ENCODE data around the gene ACSS3. TPM values are rescaled to one million over a fixed set of nuclear protein-coding genes. Genes with fewer than 3 reads are reported as not detected.
"Not testable (repeated sequence)": the region's sequence is repeated elsewhere in the genome, so short reads cannot be mapped to it uniquely, and the experiment has no call there.

Gene ACSS3, protein sequence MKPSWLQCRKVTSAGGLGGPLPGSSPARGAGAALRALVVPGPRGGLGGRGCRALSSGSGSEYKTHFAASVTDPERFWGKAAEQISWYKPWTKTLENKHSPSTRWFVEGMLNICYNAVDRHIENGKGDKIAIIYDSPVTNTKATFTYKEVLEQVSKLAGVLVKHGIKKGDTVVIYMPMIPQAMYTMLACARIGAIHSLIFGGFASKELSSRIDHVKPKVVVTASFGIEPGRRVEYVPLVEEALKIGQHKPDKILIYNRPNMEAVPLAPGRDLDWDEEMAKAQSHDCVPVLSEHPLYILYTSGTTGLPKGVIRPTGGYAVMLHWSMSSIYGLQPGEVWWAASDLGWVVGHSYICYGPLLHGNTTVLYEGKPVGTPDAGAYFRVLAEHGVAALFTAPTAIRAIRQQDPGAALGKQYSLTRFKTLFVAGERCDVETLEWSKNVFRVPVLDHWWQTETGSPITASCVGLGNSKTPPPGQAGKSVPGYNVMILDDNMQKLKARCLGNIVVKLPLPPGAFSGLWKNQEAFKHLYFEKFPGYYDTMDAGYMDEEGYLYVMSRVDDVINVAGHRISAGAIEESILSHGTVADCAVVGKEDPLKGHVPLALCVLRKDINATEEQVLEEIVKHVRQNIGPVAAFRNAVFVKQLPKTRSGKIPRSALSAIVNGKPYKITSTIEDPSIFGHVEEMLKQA
- total RNA-seq, result 47.4 TPM

DNA sequence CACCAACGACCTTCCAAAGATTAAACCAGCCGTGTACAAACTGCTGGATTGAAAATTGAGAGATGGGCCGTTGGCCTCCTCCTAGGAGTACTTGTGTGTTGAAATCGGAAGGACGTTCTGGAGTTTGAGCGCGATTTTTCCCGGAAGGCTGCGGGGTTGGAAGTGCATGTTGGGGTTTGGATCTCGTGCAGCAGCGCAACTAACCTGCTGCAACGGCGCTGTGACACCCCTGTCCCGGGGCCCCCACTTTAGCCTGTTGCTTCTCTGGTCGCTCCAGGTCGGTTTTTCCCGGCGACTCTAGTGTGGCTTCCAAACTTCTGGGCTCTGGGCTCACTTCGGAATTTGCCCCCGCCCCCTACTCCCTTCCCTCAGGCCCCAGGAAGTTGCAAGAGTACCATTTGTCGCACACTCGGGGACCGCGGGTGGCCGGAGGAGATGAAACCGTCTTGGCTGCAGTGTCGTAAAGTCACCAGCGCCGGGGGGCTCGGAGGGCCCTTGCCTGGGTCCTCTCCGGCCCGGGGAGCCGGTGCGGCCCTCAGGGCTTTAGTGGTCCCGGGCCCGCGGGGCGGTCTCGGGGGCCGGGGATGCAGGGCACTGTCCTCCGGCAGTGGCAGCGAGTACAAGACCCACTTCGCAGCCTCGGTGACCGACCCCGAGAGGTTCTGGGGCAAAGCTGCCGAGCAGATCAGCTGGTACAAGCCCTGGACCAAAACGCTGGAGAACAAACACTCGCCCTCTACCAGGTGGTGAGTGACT, at the start of gene ACSS3:
Gene ACSS3 (plus strand): TSS at position 394 of the 756 bp plus-strand sequence. CDS start 42 bp downstream, at position 436.
- peak; percentile 76 for ATAC-seq
- DNase-seq (ENCODE audit: low spot score), result peak; percentile 80

- no peak for ATAC-seq
These were observed 43.0 kb upstream of the ACSS3 start for GRCh38 chr12:81034926-81035325.

DNA sequence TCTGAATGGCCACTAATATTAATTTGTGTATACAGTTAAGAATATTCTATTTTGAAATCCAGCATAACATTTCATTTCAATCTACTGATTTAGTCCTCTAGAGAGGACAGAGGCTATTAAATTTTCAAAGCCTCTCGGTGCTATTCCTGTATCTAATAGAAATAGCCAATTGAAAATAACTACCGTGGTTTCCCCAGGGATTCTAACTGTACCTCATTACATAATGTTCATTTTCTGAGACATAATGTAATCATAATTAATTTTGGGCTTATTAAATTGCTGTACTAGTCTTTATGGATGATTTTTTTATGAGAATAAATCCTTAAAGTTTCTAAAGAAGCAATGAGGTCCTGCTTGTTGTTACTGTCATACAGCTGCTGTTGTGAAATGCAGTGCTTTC, 38.6 kb upstream of the ACSS3 start:
- ATAC-seq, result no peak
- no peak for DNase-seq (ENCODE audit: low spot score)

More at GRCh38 chr12:81034926-81035325, 43.0 kb upstream of the ACSS3 start:
- no peak for DNase-seq (ENCODE audit: low spot score)

DNA sequence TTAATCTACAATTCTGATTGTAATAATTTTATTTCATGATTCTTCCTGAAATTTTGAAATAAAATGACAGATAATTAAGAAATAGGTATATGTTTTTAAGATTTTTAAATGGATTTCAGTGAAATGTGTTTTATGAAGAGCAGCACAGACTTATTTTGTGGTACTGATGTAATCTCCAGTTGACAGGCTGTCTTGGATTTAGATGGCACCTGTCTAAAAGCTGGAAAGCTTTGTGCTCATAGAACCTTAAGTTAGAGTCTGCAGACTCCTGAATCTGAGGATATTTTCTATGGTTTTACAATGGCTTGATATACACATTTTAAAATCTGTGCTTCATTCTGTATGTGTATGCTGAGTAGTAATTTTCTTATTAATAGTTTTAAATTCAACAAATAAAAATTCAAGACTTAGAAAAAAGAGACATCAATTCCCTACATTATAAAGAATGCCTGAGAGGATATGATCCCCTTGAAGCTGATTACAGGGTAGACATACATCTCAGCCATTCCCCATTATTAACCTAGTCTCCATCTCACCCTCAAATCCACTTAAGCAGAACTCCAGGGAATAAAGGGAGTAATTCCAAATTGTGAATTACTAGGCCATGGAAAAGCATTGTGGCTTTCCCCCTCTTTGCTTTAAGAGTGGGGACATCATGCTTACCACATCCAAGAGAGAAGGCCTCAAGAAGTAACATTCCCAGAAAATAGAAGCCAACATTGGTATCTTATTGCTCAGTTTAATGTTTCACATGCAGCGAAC, 33.7 kb upstream of the ACSS3 start:
- ATAC-seq (no peak), DNase-seq (ENCODE audit: low spot score) (no peak)

GRCh38 chr12:81064971-81065370, 12.9 kb upstream of the ACSS3 start:
- not testable (repeated sequence) for DNase-seq (ENCODE audit: low spot score)

DNA sequence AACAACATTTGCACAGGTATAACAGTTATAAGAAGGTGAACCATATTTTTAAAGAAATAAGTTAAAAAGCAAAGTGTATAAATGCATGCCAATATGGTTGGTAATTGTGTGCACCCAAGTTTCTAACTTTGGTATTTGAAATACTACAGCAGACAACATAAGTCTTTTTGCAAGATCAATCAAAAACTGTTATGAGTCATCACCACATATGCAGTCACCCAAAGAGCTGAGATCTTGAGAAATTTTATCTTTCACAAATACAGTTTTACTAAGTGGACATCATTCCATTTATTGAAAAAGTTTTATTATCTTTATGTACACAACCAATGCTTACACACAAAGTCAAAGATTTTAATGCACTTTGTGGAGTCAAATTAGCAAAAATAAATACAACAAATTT, 7.0 kb upstream of the ACSS3 start:
- no peak for DNase-seq (ENCODE audit: low spot score)
- no peak for ATAC-seq

More at GRCh38 chr12:81064971-81065370, 12.9 kb upstream of the ACSS3 start:
- ATAC-seq, result not testable (repeated sequence)

DNA sequence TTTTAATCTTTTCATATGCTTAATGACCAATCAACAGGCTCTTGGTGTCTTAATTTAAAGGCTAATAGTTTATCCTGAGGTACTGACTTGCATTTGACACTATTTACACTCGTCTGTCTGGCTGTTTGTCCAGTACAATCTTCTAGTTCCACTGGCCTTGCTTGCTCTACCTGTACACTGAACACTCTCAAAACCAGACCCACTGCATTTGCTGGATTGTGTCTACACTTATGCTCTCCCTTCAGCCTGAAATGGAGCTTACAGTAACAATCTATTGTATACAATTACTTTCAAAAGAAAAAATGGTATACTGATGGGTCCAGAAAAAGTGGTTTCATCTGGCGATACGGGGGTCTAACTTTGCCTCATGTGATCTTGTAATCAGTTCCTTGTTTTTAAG, 2.3 kb upstream of the ACSS3 start:
- no peak for DNase-seq (ENCODE audit: low spot score)
- ATAC-seq, result no peak

- peak; percentile 78 for DNase-seq (ENCODE audit: low spot score)
- ATAC-seq, result peak; percentile 73
These were observed 572 bp upstream of the ACSS3 start for GRCh38 chr12:81077329-81077685.

DNA sequence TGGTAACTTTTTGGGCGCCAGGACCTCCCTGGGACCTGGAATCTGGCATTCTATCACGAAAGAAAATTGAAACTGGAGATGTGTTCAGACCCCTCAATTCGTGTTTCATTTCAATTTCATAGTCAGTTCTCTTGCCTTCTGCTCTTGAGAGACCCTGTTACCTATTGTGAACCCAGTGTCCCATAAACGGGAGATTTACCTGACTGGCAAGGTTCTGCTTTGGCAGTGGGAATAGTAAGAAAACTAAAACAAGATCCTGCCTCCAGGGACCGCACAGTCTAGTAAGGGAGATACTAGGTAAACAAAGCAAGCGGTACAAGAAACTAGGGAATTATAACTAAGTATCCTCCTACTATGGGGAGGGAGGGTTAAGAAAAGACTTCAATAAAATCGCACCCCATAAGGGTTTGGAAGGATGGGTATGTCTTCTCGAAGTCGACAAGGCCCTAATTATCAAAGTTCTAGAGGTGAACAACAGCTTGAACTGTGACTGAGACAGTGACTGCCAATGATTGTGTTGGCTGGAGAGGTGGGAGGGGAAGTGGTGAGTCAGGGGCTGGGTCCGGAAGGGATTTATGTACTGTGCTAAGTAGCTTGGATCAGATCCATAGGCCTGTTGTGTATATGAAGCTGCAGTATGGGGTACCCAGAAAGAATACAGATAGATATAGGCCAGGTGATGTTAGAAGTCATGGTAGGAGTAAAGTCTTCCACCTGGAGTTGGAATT, 754 bp downstream of the ACSS3 start:
- DNase-seq (ENCODE audit: low spot score) (no peak), ATAC-seq (peak; percentile 11)

- DNase-seq (ENCODE audit: low spot score) (no peak), ATAC-seq (no peak)
These were observed 1.6 kb downstream of the ACSS3 start for GRCh38 chr12:81079280-81080076.

GRCh38 chr12:81080431-81080983, 2.6 kb downstream of the ACSS3 start:
- ATAC-seq (peak; percentile 21), DNase-seq (ENCODE audit: low spot score) (no peak)

- no peak for ATAC-seq
- DNase-seq (ENCODE audit: low spot score), result no peak
These were observed 3.8 kb downstream of the ACSS3 start for GRCh38 chr12:81081726-81082125.

GRCh38 chr12:81083018-81083417, 5.1 kb downstream of the ACSS3 start:
- ATAC-seq (no peak), DNase-seq (ENCODE audit: low spot score) (no peak)

DNA sequence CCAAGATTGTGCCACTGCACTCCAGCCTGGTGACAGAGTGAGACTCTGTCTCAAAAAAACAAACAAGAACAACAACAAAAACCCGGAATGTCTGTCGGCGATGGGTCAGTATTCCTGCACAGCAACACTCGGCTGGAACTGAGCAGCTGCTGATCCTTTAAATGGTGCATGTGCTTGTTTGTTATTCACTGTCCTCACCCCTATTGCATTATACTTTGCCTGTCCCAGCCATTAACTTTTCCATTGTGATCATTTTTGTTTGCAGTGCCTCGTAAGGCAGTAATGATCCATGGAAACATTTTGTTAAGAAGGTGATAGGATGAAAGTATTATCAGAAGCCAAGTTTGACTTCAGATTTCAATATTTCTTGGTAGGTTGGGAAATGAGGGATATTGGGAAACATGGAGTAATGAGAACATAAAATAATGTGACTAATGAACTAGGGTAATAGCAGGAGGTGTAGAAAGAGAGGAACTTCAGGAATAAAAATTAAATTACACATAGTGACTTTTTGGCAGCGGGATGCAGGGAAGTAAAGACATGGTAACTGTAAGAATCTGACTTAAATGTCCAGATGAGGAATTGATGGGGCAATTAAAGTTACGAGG, 6.1 kb downstream of the ACSS3 start:
- ATAC-seq, result peak; percentile 73

DNA sequence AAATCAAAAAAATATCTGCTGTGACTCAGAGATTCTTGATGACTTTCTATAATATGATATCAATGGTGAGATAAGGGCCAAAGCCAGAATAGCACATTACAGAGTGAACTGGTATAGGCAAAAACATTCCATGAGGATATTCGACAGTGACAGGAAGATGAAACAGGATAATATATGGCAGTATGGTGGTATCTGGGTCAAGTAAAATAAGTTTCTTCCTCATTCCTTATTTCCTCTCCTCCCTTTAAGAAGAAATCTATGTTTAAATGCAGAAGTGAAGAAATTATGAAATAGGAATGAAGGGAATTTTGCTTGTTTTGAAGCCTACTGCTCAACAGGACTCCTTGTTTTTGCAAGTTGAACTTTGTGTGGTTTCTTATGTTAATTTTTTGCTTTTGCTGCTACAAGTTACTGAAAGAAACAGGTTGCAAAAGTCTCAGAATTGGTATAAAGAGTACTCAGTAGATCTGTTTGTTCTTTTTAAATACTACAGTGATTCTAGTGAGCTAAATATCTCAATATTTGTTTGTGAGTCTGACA, 7.0 kb downstream of the ACSS3 start:
- DNase-seq (ENCODE audit: low spot score) (no peak), ATAC-seq (no peak)

More for the DNA sequence above, 6.1 kb downstream of the ACSS3 start:
- DNase-seq (ENCODE audit: low spot score), result peak; percentile 48

GRCh38 chr12:81085832-81086231, 8.0 kb downstream of the ACSS3 start:
- DNase-seq (ENCODE audit: low spot score) (no peak), ATAC-seq (no peak)

DNA sequence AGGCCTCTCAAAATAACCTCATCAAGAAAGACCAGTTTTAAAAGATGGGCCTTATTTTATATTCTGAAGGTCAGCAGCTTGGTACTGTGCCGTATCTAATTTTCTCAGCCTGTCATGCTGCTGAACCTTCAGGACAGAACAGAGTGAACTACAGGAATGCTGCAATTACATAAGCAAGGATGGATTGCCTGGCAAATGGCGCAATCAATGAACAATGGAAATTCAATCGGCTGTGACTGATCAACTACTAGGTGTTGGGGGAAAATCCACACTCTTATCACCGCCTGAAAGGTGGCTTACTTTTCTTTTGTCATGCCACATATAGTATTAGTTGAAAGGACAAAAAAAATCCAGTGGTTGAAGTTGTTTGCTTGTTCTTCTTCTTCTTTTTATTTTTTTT, 8.5 kb downstream of the ACSS3 start:
- peak; percentile 57 for DNase-seq (ENCODE audit: low spot score)
- ATAC-seq, result peak; percentile 72

GRCh38 chr12:81088221-81088620, 10.3 kb downstream of the ACSS3 start:
- ATAC-seq, result no peak
- DNase-seq (ENCODE audit: low spot score), result no peak

Measured in left lobe of liver (tissue), 2 donors.